MCF 10A (cell line): ENCODE results near the gene BPIFB3. TPM values are rescaled to one million over a fixed set of nuclear protein-coding genes. Genes with fewer than 3 reads are reported as not detected.
"Not testable (repeated sequence)": the region's sequence is repeated elsewhere in the genome, so short reads cannot be mapped to it uniquely, and the experiment has no call there.

Source experiments
- BruUV-seq: library from RNA; stranded (reverse); fragments of 400-500 nt; replicated peaks from 2 replicates; lab custom pipeline; 2021; lab: Mats Ljungman, UMichigan
- CTCF ChIA-PET: fragments of 300-600 bp; sonication (Branson Sonifier 250); formaldehyde crosslinking; extraction: SDS; loops from one replicate; lab custom pipeline; 2021; ENCODE audit warnings: antibody characterized with exemption, inconsistent platforms; lab: Yijun Ruan, JAX
- POLR2A ChIA-PET: fragments of 300-600, 350-650 bp; sonication (Branson Sonifier 250); formaldehyde crosslinking; extraction: SDS; loops from one replicate; lab custom pipeline; 2020; ENCODE audit warnings: antibody characterized with exemption, inconsistent platforms; lab: Yijun Ruan, JAX
- DNase-seq: peaks from one replicate; pipeline ENCODE4 v3.0.0-alpha.2; 2018; ENCODE audit not compliant: unreplicated experiment
- H3K27ac Mint-ChIP-seq: one replicate; pipeline ENCODE4 v1.8.0; 2022; ENCODE audit warnings: mild to moderate bottlenecking, low read depth, mixed read lengths; ENCODE audit not compliant: unreplicated experiment
- H3K27me3 Mint-ChIP-seq: one replicate; pipeline ENCODE4 v1.8.0; 2022; ENCODE audit warnings: mixed read lengths; ENCODE audit not compliant: insufficient read depth, unreplicated experiment
- H3K36me3 Mint-ChIP-seq: one replicate; pipeline ENCODE4 v1.8.0; 2022; ENCODE audit warnings: mild to moderate bottlenecking, moderate library complexity, mixed read lengths; ENCODE audit not compliant: insufficient read depth, unreplicated experiment
- H3K4me1 Mint-ChIP-seq: one replicate; pipeline ENCODE4 v1.8.0; 2022; ENCODE audit warnings: mixed read lengths; ENCODE audit not compliant: insufficient read depth, unreplicated experiment
- H3K4me3 Mint-ChIP-seq: one replicate; pipeline ENCODE4 v1.8.0; 2022; ENCODE audit warnings: mild to moderate bottlenecking, moderate library complexity, mixed read lengths; ENCODE audit not compliant: unreplicated experiment
- H3K9me3 Mint-ChIP-seq: one replicate; pipeline ENCODE4 v1.8.0; 2022; ENCODE audit warnings: mixed read lengths; ENCODE audit not compliant: unreplicated experiment
- intact Hi-C: fragments of 100-400 bp; cut with micrococcal nuclease; formaldehyde crosslinking; loops from 2 replicates; pipeline ENCODE4 v1.14.1; 2022
- total RNA-seq: library from RNA; stranded (reverse); gene quantifications from 2 replicates; pipeline ENCODE4 v1.2.3, GENCODE V29; 2022
- TF ChIP-seq, protein P1 (sequence below): fragments of 200-600 bp; IDR thresholded peaks from one replicate; pipeline ENCODE4 v1.8.0; 2022; ENCODE audit warnings: antibody characterized with exemption, mild to moderate bottlenecking; ENCODE audit not compliant: unreplicated experiment

BPIFB3 gene
- total RNA-seq, 1 experiment from 2014 or later, result not detected

DNA sequence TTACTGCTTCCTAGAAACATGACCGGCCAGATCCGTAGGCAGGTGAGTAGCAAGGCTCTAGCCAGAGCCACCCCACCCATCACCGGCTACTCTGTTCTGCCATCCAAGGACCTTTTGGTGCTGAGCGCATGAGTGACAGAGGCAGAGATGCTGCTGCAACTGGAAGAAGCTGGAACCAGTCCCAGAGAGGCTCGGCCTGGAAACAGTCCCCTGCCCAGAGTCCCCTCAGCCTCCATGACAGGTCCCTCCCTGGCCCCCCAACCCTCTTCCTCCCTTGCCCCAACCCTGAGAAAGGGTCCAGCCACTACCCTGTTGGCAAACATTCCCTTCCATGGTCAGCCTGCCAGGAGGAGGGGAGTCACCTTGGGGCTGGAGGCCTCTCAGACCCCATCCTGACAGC, 57.6 kb downstream of the BPIFB3 start:
- no peak overlapping the region for H3K27ac Mint-ChIP-seq

GRCh38 chr20:33112547-33113386, 59.1 kb downstream of the BPIFB3 start:
- no peak overlapping the region for H3K4me3 Mint-ChIP-seq
- no peaks in the 10 kb centered on the region for H3K4me1 Mint-ChIP-seq
- H3K9me3 Mint-ChIP-seq, result no peaks in the 10 kb centered on the region
- peaks cover 26% of the 10 kb centered on the region for H3K27me3 Mint-ChIP-seq
- POLR2A ChIA-PET, result no interaction called here
- DNase-seq, result no peak
- BruUV-seq, result no TSS peak
- TF ChIP-seq, protein P1, sequence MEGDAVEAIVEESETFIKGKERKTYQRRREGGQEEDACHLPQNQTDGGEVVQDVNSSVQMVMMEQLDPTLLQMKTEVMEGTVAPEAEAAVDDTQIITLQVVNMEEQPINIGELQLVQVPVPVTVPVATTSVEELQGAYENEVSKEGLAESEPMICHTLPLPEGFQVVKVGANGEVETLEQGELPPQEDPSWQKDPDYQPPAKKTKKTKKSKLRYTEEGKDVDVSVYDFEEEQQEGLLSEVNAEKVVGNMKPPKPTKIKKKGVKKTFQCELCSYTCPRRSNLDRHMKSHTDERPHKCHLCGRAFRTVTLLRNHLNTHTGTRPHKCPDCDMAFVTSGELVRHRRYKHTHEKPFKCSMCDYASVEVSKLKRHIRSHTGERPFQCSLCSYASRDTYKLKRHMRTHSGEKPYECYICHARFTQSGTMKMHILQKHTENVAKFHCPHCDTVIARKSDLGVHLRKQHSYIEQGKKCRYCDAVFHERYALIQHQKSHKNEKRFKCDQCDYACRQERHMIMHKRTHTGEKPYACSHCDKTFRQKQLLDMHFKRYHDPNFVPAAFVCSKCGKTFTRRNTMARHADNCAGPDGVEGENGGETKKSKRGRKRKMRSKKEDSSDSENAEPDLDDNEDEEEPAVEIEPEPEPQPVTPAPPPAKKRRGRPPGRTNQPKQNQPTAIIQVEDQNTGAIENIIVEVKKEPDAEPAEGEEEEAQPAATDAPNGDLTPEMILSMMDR, result no peak
- no peak overlapping the region for H3K27ac Mint-ChIP-seq
- no peaks in the 10 kb centered on the region for H3K36me3 Mint-ChIP-seq
- intact Hi-C loops, result no loop called here
- CTCF ChIA-PET, result interaction anchor here (0.5 to 0.7 kb wide), 2 partner anchors 146 to 1108 kb away, joined by 3 read pairs; no protein-coding TSS in a partner anchor

More for the DNA sequence above, 57.6 kb downstream of the BPIFB3 start:
- peaks cover 29% of the 10 kb centered on the region for H3K27me3 Mint-ChIP-seq
- no peak overlapping the region for H3K4me3 Mint-ChIP-seq
- no peaks in the 10 kb centered on the region for H3K36me3 Mint-ChIP-seq
- no TSS peak for BruUV-seq
- DNase-seq, result no peak
- TF ChIP-seq, protein P1, result no peak
- no peaks in the 10 kb centered on the region for H3K4me1 Mint-ChIP-seq
- CTCF ChIA-PET, result interaction anchor here (0.6 kb wide), 1 partner anchor 8 kb away, joined by 3 read pairs; no protein-coding TSS in a partner anchor
- H3K9me3 Mint-ChIP-seq, result no peaks in the 10 kb centered on the region
- POLR2A ChIA-PET, result no interaction called here
- intact Hi-C loops, result no loop called here

DNA sequence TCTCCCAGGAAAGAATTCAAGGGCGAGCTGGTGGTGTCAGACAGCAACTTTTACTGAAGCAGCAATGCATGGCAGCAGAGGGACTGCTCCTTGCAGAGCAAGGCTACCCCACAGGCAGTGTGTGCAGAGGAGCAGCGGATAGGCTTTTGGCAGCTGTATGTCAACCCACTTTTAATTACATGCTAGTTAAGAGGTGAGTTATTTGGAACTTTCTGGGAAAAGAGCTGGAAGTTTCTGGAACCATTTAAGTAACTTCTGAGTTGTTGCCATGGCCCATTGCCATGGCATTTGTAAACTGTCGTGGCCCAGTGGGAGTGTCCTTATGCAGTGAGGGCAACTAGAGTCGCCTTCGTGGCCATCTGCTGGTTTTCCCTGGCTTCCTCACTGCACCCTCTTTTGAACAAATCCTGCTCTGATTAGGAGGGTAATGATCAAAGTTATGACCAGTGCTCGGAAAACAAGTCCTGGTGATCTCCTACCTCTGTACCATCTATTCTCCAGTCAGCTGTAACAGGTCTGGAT, 59.7 kb downstream of the BPIFB3 start:
- Mint-ChIP-seq H3K27ac (no peak overlapping the region), H3K27me3 (peaks cover 26% of the 10 kb centered on the region), H3K4me3 (no peak overlapping the region), H3K9me3 (no peaks in the 10 kb centered on the region), H3K4me1 (no peaks in the 10 kb centered on the region), H3K36me3 (no peaks in the 10 kb centered on the region)
- POLR2A ChIA-PET, result no interaction called here
- intact Hi-C loops, result no loop called here
- no peak for DNase-seq
- CTCF ChIA-PET, result no interaction called here
- no TSS peak for BruUV-seq
- TF ChIP-seq, protein P1, result no peak

DNA sequence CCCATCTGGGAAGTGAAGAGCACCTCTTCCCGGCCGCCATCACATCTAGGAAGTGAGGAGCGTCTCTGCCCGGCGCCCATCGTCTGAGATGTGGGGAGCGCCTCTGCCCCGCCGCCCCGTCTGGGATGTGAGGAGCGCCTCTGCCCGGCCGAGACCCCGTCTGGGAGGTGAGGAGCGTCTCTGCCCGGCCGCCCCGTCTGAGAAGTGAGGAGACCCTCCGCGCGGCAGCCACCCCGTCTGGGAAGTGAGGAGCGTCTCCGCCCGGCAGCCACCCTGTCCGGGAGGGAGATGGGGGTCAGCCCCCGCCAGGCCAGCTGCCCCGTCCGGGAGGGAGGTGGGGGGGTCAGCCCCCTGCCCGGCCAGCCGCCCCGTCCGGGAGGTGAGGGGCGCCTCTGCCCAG, 61.8 kb downstream of the BPIFB3 start:
- H3K36me3 Mint-ChIP-seq, H3K27ac Mint-ChIP-seq, intact Hi-C loops, DNase-seq, H3K9me3 Mint-ChIP-seq, BruUV-seq, H3K4me1 Mint-ChIP-seq, CTCF ChIA-PET, POLR2A ChIA-PET, H3K4me3 Mint-ChIP-seq: not testable (repeated sequence)
- H3K27me3 Mint-ChIP-seq, result peaks cover 26% of the 10 kb centered on the region
